HAP-1 (cell line): ENCODE data around the gene BTRC.
A peak's percentile ranks its signal among the peaks of the same experiment; 100 is the strongest.

Experiments used
- DNase-seq, 2 experiments: peaks; one replicate each; pipeline ENCODE4 v3.0.0-alpha.2; 2016 to 2020; ENCODE audit warnings: low spot score in 2 of 2
- H3K27me3 ChIP-seq: fragments of 250-450 bp; sonication (Bioruptor Pico); 2 replicates; pipeline ENCODE4 v1.5.1; 2020; ENCODE audit warnings: low read depth, mild to moderate bottlenecking, moderate library complexity
- H3K36me3 ChIP-seq: fragments of 250-450 bp; sonication (Bioruptor Pico); replicated peaks from 2 replicates; pipeline ENCODE4 v1.5.1; 2020; ENCODE audit warnings: mild to moderate bottlenecking
- H3K4me1 ChIP-seq: fragments of 250-450 bp; sonication (Bioruptor Pico); 2 replicates; pipeline ENCODE4 v1.5.1; 2020; ENCODE audit warnings: mild to moderate bottlenecking
- H3K4me3 ChIP-seq: fragments of 250-450 bp; sonication (Bioruptor Pico); 2 replicates; pipeline ENCODE4 v1.5.1; 2020; ENCODE audit warnings: mild to moderate bottlenecking, moderate library complexity
- H3K9me3 ChIP-seq: fragments of 250-450 bp; sonication (Bioruptor Pico); 2 replicates; pipeline ENCODE4 v1.5.1; 2020; ENCODE audit warnings: mild to moderate bottlenecking, moderate library complexity
- in situ Hi-C: fragments of 300-500 bp; cut with MboI; formaldehyde crosslinking; loops from 3 replicates; pipeline ENCODE4 v1.14.3; 2020; ENCODE audit warnings: low sequenced_read_pairs, inconsistent platforms, mixed read lengths

Gene BTRC

GRCh38 chr10:101446947-101447346 lies 93.0 kb downstream of the BTRC start:
- H3K4me1 ChIP-seq = peaks cover 9% of the 10 kb centered on the region
- no peaks in the 10 kb centered on the region for H3K9me3 ChIP-seq
- no peaks in the 10 kb centered on the region for H3K27me3 ChIP-seq
- H3K4me3 ChIP-seq = no peak overlapping the region
- no peak for DNase-seq
- in situ Hi-C loops = no loop called here
- no peaks in the 10 kb centered on the region for H3K36me3 ChIP-seq

GRCh38 chr10:101447477-101447876 lies 93.5 kb downstream of the BTRC start:
- Histone ChIP-seq H3K4me1 (peaks cover 13% of the 10 kb centered on the region), H3K4me3 (no peak overlapping the region), H3K36me3 (no peaks in the 10 kb centered on the region), H3K9me3 (no peaks in the 10 kb centered on the region), H3K27me3 (no peaks in the 10 kb centered on the region)
- in situ Hi-C loops = no loop called here
- DNase-seq = no peak

GRCh38 chr10:101450277-101451080 lies 96.5 kb downstream of the BTRC start:
- H3K9me3 ChIP-seq = no peaks in the 10 kb centered on the region
- peaks cover 26% of the 10 kb centered on the region for H3K4me1 ChIP-seq
- DNase-seq = no peak
- no peaks in the 10 kb centered on the region for H3K27me3 ChIP-seq
- no peak overlapping the region for H3K4me3 ChIP-seq
- H3K36me3 ChIP-seq = no peaks in the 10 kb centered on the region
- in situ Hi-C loops = no loop called here

- DNase-seq = no peak
- in situ Hi-C loops = no loop called here
- no peaks in the 10 kb centered on the region for H3K36me3 ChIP-seq
- H3K4me3 ChIP-seq = no peak overlapping the region
- H3K4me1 ChIP-seq = peaks cover 26% of the 10 kb centered on the region
- H3K27me3 ChIP-seq = no peaks in the 10 kb centered on the region
- no peaks in the 10 kb centered on the region for H3K9me3 ChIP-seq
These were observed 97.3 kb downstream of the BTRC start for GRCh38 chr10:101451261-101451660.

GRCh38 chr10:101451667-101452069 lies 97.7 kb downstream of the BTRC start:
- DNase-seq = peak in 1 of 2 experiments; percentile 20
- no peak overlapping the region for H3K4me3 ChIP-seq
- H3K4me1 ChIP-seq = peaks cover 26% of the 10 kb centered on the region
- H3K9me3 ChIP-seq = no peaks in the 10 kb centered on the region
- H3K27me3 ChIP-seq = no peaks in the 10 kb centered on the region
- no peaks in the 10 kb centered on the region for H3K36me3 ChIP-seq
- in situ Hi-C loops = no loop called here

GRCh38 chr10:101452176-101452575 lies 98.2 kb downstream of the BTRC start:
- no peaks in the 10 kb centered on the region for H3K9me3 ChIP-seq
- in situ Hi-C loops = no loop called here
- no peak overlapping the region for H3K4me3 ChIP-seq
- no peak for DNase-seq
- H3K27me3 ChIP-seq = no peaks in the 10 kb centered on the region
- no peaks in the 10 kb centered on the region for H3K36me3 ChIP-seq
- peaks cover 26% of the 10 kb centered on the region for H3K4me1 ChIP-seq

- Histone ChIP-seq H3K36me3 (no peaks in the 10 kb centered on the region), H3K27me3 (no peaks in the 10 kb centered on the region), H3K4me3 (no peak overlapping the region), H3K4me1 (peaks cover 26% of the 10 kb centered on the region), H3K9me3 (no peaks in the 10 kb centered on the region)
- in situ Hi-C loops = no loop called here
- no peak for DNase-seq
These were observed 98.6 kb downstream of the BTRC start for GRCh38 chr10:101452593-101452992.

GRCh38 chr10:101453318-101453717 lies 99.4 kb downstream of the BTRC start:
- in situ Hi-C loops = no loop called here

GRCh38 chr10:101453791-101454718 lies 100.1 kb downstream of the BTRC start:
- no peak for DNase-seq
- no peaks in the 10 kb centered on the region for H3K9me3 ChIP-seq
- no peaks in the 10 kb centered on the region for H3K36me3 ChIP-seq
- no peaks in the 10 kb centered on the region for H3K27me3 ChIP-seq
- no peak overlapping the region for H3K4me3 ChIP-seq
- in situ Hi-C loops = no loop called here
- H3K4me1 ChIP-seq = peaks cover 26% of the 10 kb centered on the region

More at GRCh38 chr10:101453318-101453717, 99.4 kb downstream of the BTRC start:
- DNase-seq = no peak
- H3K27me3 ChIP-seq = no peaks in the 10 kb centered on the region
- H3K4me3 ChIP-seq = no peak overlapping the region
- no peaks in the 10 kb centered on the region for H3K9me3 ChIP-seq
- H3K36me3 ChIP-seq = no peaks in the 10 kb centered on the region
- H3K4me1 ChIP-seq = peaks cover 26% of the 10 kb centered on the region

- in situ Hi-C loops = no loop called here
- H3K9me3 ChIP-seq = no peaks in the 10 kb centered on the region
- no peak for DNase-seq
- peaks cover 11% of the 10 kb centered on the region for H3K4me1 ChIP-seq
- no peak overlapping the region for H3K4me3 ChIP-seq
- H3K36me3 ChIP-seq = no peaks in the 10 kb centered on the region
- no peaks in the 10 kb centered on the region for H3K27me3 ChIP-seq
These were observed 104.9 kb downstream of the BTRC start for GRCh38 chr10:101458869-101459268.

- Histone ChIP-seq H3K36me3 (no peaks in the 10 kb centered on the region), H3K4me3 (no peak overlapping the region), H3K27me3 (no peaks in the 10 kb centered on the region), H3K4me1 (peaks cover 35% of the 10 kb centered on the region), H3K9me3 (no peaks in the 10 kb centered on the region)
- DNase-seq = no peak
- in situ Hi-C loops = no loop called here
These were observed 110.1 kb downstream of the BTRC start for GRCh38 chr10:101464082-101464481.

- H3K27me3 ChIP-seq = no peaks in the 10 kb centered on the region
- H3K4me3 ChIP-seq = no peak overlapping the region
- DNase-seq = peak; percentile 34 to 64
- no peaks in the 10 kb centered on the region for H3K9me3 ChIP-seq
- no peaks in the 10 kb centered on the region for H3K36me3 ChIP-seq
- in situ Hi-C loops = no loop called here
- H3K4me1 ChIP-seq = peaks cover 31% of the 10 kb centered on the region
These were observed 110.6 kb downstream of the BTRC start for GRCh38 chr10:101464599-101464998.

GRCh38 chr10:101466016-101466912 lies 112.3 kb downstream of the BTRC start:
- Histone ChIP-seq H3K4me1 (peaks cover 28% of the 10 kb centered on the region), H3K4me3 (no peak overlapping the region), H3K9me3 (no peaks in the 10 kb centered on the region), H3K27me3 (no peaks in the 10 kb centered on the region), H3K36me3 (no peaks in the 10 kb centered on the region)
- in situ Hi-C loops = no loop called here
- DNase-seq = peak; percentile 27 to 31
